Umbilical cord (tissue), 2 donors: ENCODE results near the gene SERPINE1. TPM values are rescaled to one million over a fixed set of nuclear protein-coding genes. Genes with fewer than 3 reads are reported as not detected.
"Not testable (repeated sequence)": the region's sequence is repeated elsewhere in the genome, so short reads cannot be mapped to it uniquely, and the experiment has no call there.

Experiments
- DNase-seq: peaks from one replicate; pipeline ENCODE4 v3.0.0-alpha.2; 2015; ENCODE audit warnings: low spot score
- total RNA-seq: library from RNA; depleted of rRNA; stranded (reverse); fragments of >200 nt; gene quantifications from one replicate; pipeline ENCODE4 v1.2.3, GENCODE V29; 2014; ENCODE audit warnings: low replicate concordance; ENCODE audit not compliant: insufficient read depth

The SERPINE1 gene
- total RNA-seq, 1 donor from 2014 or later = 152 TPM

DNA sequence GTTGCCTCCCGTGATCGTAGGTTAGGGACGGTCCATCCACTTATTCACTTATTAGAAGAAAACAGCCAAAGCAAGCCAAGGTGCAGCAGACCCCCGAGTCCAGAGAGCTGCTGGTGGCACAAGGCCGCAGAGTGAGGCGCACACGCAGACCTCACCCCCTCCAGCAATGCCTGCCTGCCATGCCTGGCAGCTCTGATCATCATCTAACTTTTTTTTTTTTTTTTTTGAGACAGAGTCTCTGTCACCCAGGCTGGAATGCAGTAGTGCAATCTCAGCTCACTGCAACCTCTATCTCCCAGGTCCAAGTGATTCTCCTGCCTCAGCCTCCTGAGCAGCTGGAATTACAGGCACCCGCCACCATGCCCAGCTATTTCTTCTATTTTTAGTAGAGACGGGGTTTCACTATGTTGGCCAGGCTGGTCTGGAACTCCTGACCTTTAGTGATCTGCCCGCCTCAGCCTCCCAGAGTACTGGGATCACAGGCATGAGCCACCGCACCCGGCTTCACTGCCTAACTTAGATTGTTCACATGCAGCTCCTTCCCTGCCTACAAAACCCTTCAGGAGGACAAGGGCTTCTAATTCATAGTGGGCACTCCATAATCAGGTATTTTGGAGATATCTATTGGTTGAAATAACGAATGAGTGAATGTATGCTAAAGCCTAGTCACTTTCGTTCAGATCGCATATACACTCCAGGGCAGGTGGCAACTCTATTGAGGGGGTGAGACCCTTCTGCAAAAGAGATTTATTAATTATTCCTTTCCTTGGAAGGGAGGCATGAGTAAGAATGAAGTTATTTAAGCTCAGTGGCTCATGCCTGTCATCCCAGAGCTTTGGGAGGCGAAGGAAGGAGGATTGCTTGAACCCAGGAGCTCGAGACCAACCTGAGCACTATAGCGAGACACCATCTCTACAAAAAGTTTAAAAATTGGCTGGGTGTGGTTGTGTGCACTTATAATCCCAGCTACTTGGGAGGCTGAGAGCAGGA lies 25.8 kb upstream of the SERPINE1 start:
- DNase-seq = no peak

DNA sequence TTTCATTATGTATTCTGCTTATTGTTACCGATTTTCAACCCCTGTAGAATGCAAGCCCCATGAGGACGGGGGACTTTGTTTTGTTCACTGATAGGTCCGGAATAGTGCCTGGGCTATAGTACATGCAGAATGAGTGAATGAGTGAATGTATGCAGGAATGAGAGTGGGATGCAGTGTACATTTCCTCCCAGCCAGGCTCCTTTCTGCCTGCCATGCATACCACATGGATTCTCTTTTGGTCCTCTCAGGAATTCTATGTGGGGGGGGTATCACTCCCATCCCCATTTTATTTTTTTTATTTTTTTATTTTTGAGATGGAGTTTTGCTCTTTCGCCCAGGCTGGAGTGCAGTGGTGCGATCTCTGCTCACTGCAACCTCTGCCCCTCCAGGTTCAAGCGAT lies 24.9 kb upstream of the SERPINE1 start:
- no peak for DNase-seq

GRCh38 chr7:101103701-101104100 lies 23.2 kb upstream of the SERPINE1 start:
- not testable (repeated sequence) for DNase-seq

GRCh38 chr7:101104193-101104713 lies 22.7 kb upstream of the SERPINE1 start:
- no peak for DNase-seq

DNA sequence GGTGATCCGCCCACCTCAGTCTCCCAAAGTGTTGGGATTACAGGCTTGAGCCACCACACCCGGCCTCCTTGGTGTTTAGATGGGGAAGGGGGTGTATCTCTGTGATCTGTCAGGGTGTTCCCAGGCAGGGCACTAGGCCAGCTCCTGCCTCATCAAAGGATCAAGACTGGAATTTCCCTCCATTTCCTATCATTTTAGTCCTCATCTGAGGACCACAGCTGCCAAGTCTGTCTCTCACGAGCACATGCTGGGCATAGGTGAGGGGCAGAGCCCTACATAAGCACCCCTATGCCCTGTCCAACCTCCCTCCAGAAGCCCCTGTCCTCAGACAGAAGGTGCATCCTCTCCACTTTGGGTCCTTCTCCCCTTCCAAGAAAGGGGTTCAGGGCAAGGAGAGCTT lies 22.1 kb upstream of the SERPINE1 start:
- DNase-seq = no peak

DNA sequence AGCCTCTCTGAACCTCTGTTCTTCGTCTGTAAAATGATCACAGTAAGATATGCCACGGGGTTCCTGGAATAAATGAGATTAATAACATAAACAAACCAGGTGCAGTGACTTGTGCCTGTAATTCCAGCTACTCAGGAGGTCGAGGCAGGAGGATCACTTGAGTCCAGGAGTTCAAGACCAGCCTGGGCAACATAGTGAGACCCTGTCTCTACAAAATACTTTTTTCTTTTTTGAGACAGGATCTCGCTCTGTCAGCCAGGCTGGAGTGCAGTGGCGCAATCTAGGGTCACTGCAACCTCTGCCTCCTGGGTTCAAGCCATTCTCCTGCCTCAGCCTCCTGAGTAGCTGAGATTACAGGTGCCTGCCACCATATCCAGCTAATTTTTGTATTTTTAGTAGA lies 21.7 kb upstream of the SERPINE1 start:
- DNase-seq = not testable (repeated sequence)

DNA sequence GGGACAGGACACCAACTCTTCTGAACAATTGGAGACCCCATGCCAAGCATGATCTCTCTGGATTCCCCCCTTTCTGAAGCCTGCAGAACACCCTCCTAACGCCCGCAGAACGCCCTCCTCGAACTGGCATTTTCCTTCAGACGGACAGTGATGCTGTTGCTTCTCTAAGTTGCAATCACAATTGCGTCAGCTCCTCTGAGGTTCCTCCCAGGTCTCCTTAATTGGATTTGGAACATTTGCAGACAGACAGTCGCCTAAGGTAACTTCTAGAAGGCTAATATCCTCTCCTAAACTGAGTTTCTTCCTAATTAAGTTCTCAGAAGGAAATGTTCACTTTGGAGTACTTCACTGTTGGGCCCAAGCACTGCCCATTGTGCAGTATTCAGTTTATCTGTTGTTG lies 20.5 kb upstream of the SERPINE1 start:
- DNase-seq = no peak

DNA sequence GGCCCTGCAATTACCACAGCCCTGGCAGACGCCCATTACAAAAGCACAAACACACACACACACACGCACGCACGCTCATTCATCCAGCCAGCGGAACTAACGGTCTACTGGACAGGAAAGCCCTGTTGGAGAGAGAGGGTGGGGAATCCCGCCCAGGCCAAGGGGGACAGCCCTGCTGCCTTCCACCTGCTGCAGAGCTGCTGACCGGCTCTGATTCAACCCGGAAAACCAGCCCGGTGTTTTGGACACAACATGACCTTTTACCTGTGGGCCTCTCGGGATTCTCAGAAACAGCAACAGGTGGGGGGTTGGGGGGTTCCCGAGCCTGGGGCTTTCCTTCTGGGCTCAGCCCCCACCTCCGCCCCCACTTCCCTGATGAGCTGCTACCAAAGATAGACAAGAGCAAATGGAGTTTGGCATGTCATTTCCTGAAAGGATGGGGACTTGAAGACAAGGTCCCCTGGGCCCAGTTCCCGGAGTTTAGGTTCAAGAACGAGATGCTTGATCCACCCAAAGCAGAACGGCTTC lies 18.5 kb upstream of the SERPINE1 start:
- no peak for DNase-seq

- DNase-seq = no peak
Observed at GRCh38 chr7:101108961-101109360, 17.9 kb upstream of the SERPINE1 start.

GRCh38 chr7:101109368-101109767 lies 17.5 kb upstream of the SERPINE1 start:
- no peak for DNase-seq

DNA sequence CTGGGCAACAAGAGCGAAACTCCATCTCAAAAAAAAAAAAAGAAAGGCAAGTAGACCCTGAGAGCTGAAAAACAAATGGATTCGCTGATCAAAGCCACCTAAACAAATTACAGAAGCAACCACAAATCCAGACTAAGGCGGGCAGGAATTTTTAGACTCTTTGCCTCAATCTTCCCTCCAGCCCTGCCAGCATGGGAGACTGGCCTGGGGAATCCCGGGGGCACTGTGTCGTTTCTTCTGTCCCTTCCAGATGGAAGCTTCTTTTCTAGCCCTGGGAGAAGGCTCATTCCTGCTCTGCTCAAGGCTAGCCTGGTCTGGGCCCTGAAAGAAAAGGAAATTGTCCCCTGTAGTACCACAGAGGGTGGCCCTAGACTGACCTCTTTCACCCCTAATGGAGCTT lies 15.6 kb upstream of the SERPINE1 start:
- DNase-seq = no peak

DNA sequence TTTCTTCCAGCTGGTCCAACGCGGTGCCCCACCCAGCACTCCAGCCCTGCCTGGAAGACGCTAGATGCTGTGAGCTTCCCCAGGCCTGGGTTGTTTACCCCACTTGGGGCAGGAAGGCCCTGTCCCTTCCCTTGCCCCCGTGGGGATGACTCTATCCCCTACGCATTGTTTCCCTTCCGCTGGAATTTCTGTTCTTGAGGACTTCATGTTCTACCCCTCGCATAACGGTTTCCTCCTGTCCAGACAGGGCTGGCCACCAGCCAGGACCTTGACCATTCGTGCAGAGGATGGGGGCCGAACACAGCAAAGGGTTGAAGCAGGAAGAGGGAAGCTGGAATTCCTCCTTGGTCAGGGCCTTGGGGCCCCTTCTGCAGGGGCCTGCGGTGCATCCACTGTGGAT lies 14.7 kb upstream of the SERPINE1 start:
- peak; percentile 44 for DNase-seq

DNA sequence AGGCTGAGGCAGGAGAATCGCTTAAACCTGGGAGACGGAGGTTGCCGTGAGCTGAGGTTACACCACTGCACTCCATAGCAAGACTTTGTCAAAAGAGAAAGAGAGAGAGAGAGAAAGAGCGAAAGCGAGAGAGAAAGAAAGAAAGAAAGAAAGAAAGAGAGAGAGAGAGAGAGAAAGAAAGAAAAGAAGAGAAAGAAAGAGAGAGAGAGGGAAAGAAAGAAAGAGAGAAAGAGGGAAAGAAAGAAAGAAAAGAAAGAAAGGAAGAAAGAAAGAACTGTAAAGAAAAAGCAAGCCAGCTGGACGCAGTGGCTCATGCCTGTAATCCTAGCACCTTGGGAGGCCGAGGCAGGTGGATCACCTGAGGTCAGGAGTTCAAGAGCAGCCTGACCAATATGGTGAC lies 13.8 kb upstream of the SERPINE1 start:
- not testable (repeated sequence) for DNase-seq

DNA sequence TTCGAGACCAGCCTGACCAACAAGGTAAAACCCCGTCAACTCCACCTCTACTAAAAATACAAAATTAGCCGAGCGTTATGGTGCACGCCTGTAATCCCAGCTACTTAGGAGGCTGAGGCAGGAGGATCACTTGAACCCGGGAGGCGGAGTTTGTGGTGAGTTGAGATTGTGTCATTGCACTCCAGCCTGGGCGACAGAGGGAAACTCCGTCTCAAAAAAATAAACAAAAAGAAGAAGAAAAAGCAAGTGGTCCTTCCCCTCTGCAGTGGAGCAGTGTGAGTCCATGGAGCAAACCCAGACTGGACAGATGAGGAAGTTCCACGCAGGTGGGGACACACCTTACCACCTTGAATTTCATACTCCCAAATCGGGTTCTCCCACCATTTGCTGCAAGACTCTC lies 13.1 kb upstream of the SERPINE1 start:
- DNase-seq = no peak

DNA sequence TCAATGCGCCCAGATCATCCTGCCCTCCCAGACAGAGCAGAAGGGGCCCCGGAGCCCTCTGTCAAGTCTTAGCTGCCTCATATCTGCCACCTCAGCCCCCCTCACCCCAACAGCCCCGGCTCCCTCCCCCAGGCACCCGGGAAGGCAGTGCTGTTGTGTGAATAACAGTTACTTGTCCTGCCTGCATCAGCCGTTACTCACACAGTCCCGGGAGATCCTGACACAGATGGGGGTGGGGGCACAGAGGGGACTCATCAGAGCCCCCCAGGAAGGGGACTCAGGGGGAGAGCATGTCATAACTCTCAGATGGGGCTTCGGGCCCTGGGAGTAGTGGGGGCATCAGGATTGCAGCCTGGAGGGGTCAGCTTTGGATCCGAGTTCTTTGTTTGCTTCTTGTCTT lies 12.4 kb upstream of the SERPINE1 start:
- DNase-seq = no peak

GRCh38 chr7:101115215-101115614 lies 11.7 kb upstream of the SERPINE1 start:
- DNase-seq = no peak

DNA sequence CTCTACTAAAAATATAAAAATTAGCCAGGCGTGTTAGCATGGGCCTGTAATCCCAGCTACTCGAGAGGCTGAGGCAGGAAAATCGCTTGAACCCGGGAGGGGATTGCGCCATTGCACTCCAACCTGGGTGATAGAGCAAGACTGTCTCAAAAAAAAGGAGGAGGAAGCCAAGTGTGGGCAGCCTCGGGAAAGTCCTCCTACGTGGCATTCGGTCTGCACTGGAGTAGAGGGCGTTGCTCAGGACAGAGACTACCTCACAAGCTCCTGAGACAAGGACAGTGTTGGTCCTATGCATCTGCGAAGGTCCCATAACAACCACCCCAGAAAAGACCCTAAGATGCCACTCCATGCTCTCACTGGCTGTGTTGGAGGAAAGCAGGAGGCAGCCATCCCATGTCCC lies 10.0 kb upstream of the SERPINE1 start:
- DNase-seq = no peak

GRCh38 chr7:101118856-101119255 lies 8.0 kb upstream of the SERPINE1 start:
- DNase-seq = no peak

DNA sequence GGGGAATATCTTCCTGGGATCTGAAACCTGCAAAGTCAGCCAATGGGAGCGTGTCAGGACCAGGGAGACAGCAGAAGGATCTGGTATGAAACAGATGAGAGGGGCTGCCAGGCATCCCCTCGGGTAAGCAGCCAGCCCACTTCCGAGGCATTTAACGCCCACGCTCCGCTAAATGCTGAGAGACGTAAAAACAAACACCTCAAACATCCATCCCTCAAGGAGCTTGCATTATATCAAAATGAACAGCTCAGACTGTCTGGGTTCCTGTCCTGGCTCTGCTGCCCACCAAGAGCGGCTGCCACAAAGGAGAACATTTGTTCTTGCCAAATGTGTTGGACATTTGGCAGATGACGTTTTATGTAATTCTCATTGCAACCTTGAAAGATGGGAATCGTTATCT lies 7.0 kb upstream of the SERPINE1 start:
- DNase-seq = no peak

DNA sequence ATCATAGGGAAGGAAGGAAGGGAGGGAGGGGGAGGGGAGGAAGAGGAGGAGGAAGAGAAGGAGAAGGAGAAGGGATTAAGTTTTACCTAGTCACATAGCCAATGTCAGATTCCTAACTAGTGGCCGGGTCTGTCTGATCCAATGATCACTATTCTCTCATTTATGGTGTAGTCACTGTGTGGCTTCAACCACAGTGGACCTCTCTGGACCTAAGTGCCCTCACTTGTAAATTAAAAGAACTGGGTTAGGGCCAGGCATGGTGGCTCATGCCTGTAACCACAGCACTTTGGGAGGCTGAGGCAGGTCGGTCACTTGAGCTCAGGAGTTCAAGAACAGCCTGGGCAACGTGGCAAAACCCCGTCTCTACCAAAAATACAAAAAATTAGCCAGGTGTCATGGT lies 6.6 kb upstream of the SERPINE1 start:
- no peak for DNase-seq

DNA sequence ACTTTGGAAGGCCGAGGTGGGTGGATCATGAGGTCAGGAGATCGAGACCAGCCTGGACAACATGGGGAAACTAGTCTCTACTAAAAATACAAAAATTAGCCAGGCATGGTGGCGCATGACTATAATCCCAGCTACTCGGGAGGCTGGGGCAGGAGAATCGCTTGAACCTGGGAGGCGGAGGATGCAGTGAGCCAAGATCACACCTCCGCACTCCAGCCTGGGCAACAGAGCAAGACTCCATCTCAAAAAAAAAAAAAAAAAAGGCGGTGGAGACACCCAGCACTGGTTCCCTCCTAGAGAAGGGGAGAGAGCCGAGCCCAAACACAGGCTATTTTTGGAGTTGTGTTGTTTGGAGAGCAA lies 5.3 kb upstream of the SERPINE1 start:
- not testable (repeated sequence) for DNase-seq

- peak; percentile 99 for DNase-seq
Observed at GRCh38 chr7:101121991-101122932, 4.6 kb upstream of the SERPINE1 start.
